ENCODE results near the gene PROCR.
"Not testable (repeated sequence)": the region's sequence is repeated elsewhere in the genome, so short reads cannot be mapped to it uniquely, and the experiment has no call there.

PROCR gene

GRCh38 chr20:35146299-35146919 is 25.5 kb upstream of the PROCR start:
- Histone ChIP-seq H3K4me1 (peaks cover 2% of the 10 kb centered on the region), H3K9me3 (no peaks in the 10 kb centered on the region), H3K36me3 (no peaks in the 10 kb centered on the region), H3K4me3 (ENCODE audit: low read depth, low read length) (peak overlapping the region; percentile 94), H3K27me3 (no peaks in the 10 kb centered on the region)
- no peak; the same call in 1 of the 2 replicates for TF ChIP-seq CTCF (IDR thresholded peaks at IDR 0.05; ENCODE audit: low read depth, low read length)
- peak; percentile 36 for DNase-seq

GRCh38 chr20:35146920-35147574 is 24.8 kb upstream of the PROCR start, which contains the start of gene EDEM2:
TSS of gene EDEM2 (minus strand) at chr20:35147336. CDS start at chr20:35147258, 78 bp downstream.
- TF ChIP-seq CTCF (IDR thresholded peaks at IDR 0.05; ENCODE audit: low read depth, low read length) = peak; percentile 24; the same call in 1 of the 2 replicates
- peaks cover 2% of the 10 kb centered on the region for H3K4me1 ChIP-seq
- peak within 1 kb of the TSS; percentile 94 for H3K4me3 ChIP-seq (ENCODE audit: low read depth, low read length)

GRCh38 chr20:35147575-35148071 is 24.2 kb upstream of the PROCR start:
- H3K4me1 ChIP-seq, H3K36me3 ChIP-seq, DNase-seq, H3K27me3 ChIP-seq, H3K9me3 ChIP-seq: not testable (repeated sequence)
- H3K4me3 ChIP-seq (ENCODE audit: low read depth, low read length) = peak overlapping the region; percentile 94

More at GRCh38 chr20:35146920-35147574, 24.8 kb upstream of the PROCR start, which contains the start of gene EDEM2:
- DNase-seq = peak; percentile 96
- Histone ChIP-seq H3K27me3 (no peaks in the 10 kb centered on the region), H3K9me3 (no peaks in the 10 kb centered on the region), H3K36me3 (no peaks in the 10 kb centered on the region)

GRCh38 chr20:35150846-35151579 is 20.9 kb upstream of the PROCR start:
- DNase-seq = no peak
- Histone ChIP-seq H3K9me3 (no peaks in the 10 kb centered on the region), H3K27me3 (no peaks in the 10 kb centered on the region), H3K36me3 (no peaks in the 10 kb centered on the region), H3K4me1 (no peaks in the 10 kb centered on the region), H3K4me3 (ENCODE audit: low read depth, low read length) (no peak overlapping the region)
- no peak for TF ChIP-seq CTCF (IDR thresholded peaks at IDR 0.05; ENCODE audit: low read depth, low read length)

- Histone ChIP-seq H3K4me1 (no peaks in the 10 kb centered on the region), H3K36me3 (no peaks in the 10 kb centered on the region), H3K4me3 (ENCODE audit: low read depth, low read length) (no peak overlapping the region), H3K9me3 (no peaks in the 10 kb centered on the region), H3K27me3 (no peaks in the 10 kb centered on the region)
- DNase-seq = no peak
- no peak for TF ChIP-seq CTCF (IDR thresholded peaks at IDR 0.05; ENCODE audit: low read depth, low read length)
These were observed 20.1 kb upstream of the PROCR start for GRCh38 chr20:35151736-35152135.

GRCh38 chr20:35155936-35156335 is 15.9 kb upstream of the PROCR start:
- Histone ChIP-seq H3K9me3 (no peaks in the 10 kb centered on the region), H3K36me3 (no peaks in the 10 kb centered on the region), H3K4me1 (no peaks in the 10 kb centered on the region), H3K27me3 (no peaks in the 10 kb centered on the region), H3K4me3 (ENCODE audit: low read depth, low read length) (no peak overlapping the region)
- TF ChIP-seq CTCF (IDR thresholded peaks at IDR 0.05; ENCODE audit: low read depth, low read length) = no peak
- no peak for DNase-seq

Measured in BE2C (cell line).